ENCODE data around the gene BFAR.
"Not testable (repeated sequence)": the region's sequence is repeated elsewhere in the genome, so short reads cannot be mapped to it uniquely, and the experiment has no call there.

BFAR gene

GRCh38 chr16:14694129-14694528, 61.4 kb downstream of the BFAR start, which contains the start of gene PLA2G10:
Gene PLA2G10 (minus strand): TSS chr16:14694308. CDS start chr16:14694229, 79 bp downstream.
- H3K27ac ChIP-seq (ENCODE audit: insufficient read depth in 1 of 2, low read depth in 1 of 2, low read length in 2 of 2, poor library complexity in 1 of 2, severe bottlenecking in 2 of 2); H3K4me3 ChIP-seq (ENCODE audit: control insufficient read depth in 1 of 7, extremely low read depth in 1 of 7, insufficient read depth in 4 of 7, low read depth in 2 of 7, low read length in 6 of 7); POLR2A ChIA-PET; CTCF ChIA-PET; DNase-seq; H3K27me3 ChIP-seq (replicated peaks in 2 of 5; ENCODE audit: control insufficient read depth in 4 of 5, insufficient read depth in 5 of 5, low read length in 4 of 5); H3K36me3 ChIP-seq (ENCODE audit: control insufficient read depth in 4 of 4, insufficient read depth in 4 of 4, low read length in 3 of 4); H3K9me3 ChIP-seq (ENCODE audit: control extremely low read depth in 1 of 5, control insufficient read depth in 4 of 5, insufficient read depth in 2 of 5, low read depth in 1 of 5, low read length in 4 of 5); H3K4me1 ChIP-seq (ENCODE audit: control extremely low read depth in 1 of 4, control insufficient read depth in 4 of 4, insufficient read depth in 4 of 4, low read length in 3 of 4): not testable (repeated sequence)
- no CpG with 5 or more reads among the region's 28 CpGs for WGBS (ENCODE audit: insufficient coverage)

GRCh38 chr16:14701859-14702258, 69.1 kb downstream of the BFAR start:
- no CpG with 5 or more reads among the region's 7 CpGs for WGBS (ENCODE audit: insufficient coverage)
- POLR2A ChIA-PET; H3K4me1 ChIP-seq (ENCODE audit: control extremely low read depth in 1 of 4, control insufficient read depth in 4 of 4, insufficient read depth in 4 of 4, low read length in 3 of 4); H3K9me3 ChIP-seq (ENCODE audit: control extremely low read depth in 1 of 5, control insufficient read depth in 4 of 5, insufficient read depth in 2 of 5, low read depth in 1 of 5, low read length in 4 of 5); H3K27ac ChIP-seq (ENCODE audit: insufficient read depth in 1 of 2, low read depth in 1 of 2, low read length in 2 of 2, poor library complexity in 1 of 2, severe bottlenecking in 2 of 2); H3K36me3 ChIP-seq (ENCODE audit: control insufficient read depth in 4 of 4, insufficient read depth in 4 of 4, low read length in 3 of 4); DNase-seq; H3K4me3 ChIP-seq (ENCODE audit: control insufficient read depth in 1 of 7, extremely low read depth in 1 of 7, insufficient read depth in 4 of 7, low read depth in 2 of 7, low read length in 6 of 7); H3K27me3 ChIP-seq (replicated peaks in 2 of 5; ENCODE audit: control insufficient read depth in 4 of 5, insufficient read depth in 5 of 5, low read length in 4 of 5); CTCF ChIA-PET: not testable (repeated sequence)

GRCh38 chr16:14702672-14703071, 69.9 kb downstream of the BFAR start:
- POLR2A ChIA-PET; DNase-seq; H3K27ac ChIP-seq (ENCODE audit: insufficient read depth in 1 of 2, low read depth in 1 of 2, low read length in 2 of 2, poor library complexity in 1 of 2, severe bottlenecking in 2 of 2); H3K4me1 ChIP-seq (ENCODE audit: control extremely low read depth in 1 of 4, control insufficient read depth in 4 of 4, insufficient read depth in 4 of 4, low read length in 3 of 4); H3K27me3 ChIP-seq (replicated peaks in 2 of 5; ENCODE audit: control insufficient read depth in 4 of 5, insufficient read depth in 5 of 5, low read length in 4 of 5); H3K36me3 ChIP-seq (ENCODE audit: control insufficient read depth in 4 of 4, insufficient read depth in 4 of 4, low read length in 3 of 4); H3K9me3 ChIP-seq (ENCODE audit: control extremely low read depth in 1 of 5, control insufficient read depth in 4 of 5, insufficient read depth in 2 of 5, low read depth in 1 of 5, low read length in 4 of 5); H3K4me3 ChIP-seq (ENCODE audit: control insufficient read depth in 1 of 7, extremely low read depth in 1 of 7, insufficient read depth in 4 of 7, low read depth in 2 of 7, low read length in 6 of 7); CTCF ChIA-PET: not testable (repeated sequence)
- WGBS (ENCODE audit: insufficient coverage): no CpG with 5 or more reads among the region's 11 CpGs

- H3K27ac ChIP-seq (ENCODE audit: insufficient read depth in 1 of 2, low read depth in 1 of 2, low read length in 2 of 2, poor library complexity in 1 of 2, severe bottlenecking in 2 of 2); H3K4me3 ChIP-seq (ENCODE audit: control insufficient read depth in 1 of 7, extremely low read depth in 1 of 7, insufficient read depth in 4 of 7, low read depth in 2 of 7, low read length in 6 of 7); POLR2A ChIA-PET; H3K36me3 ChIP-seq (ENCODE audit: control insufficient read depth in 4 of 4, insufficient read depth in 4 of 4, low read length in 3 of 4); CTCF ChIA-PET; DNase-seq; H3K4me1 ChIP-seq (ENCODE audit: control extremely low read depth in 1 of 4, control insufficient read depth in 4 of 4, insufficient read depth in 4 of 4, low read length in 3 of 4); H3K27me3 ChIP-seq (replicated peaks in 2 of 5; ENCODE audit: control insufficient read depth in 4 of 5, insufficient read depth in 5 of 5, low read length in 4 of 5); H3K9me3 ChIP-seq (ENCODE audit: control extremely low read depth in 1 of 5, control insufficient read depth in 4 of 5, insufficient read depth in 2 of 5, low read depth in 1 of 5, low read length in 4 of 5): not testable (repeated sequence)
- no CpG with 5 or more reads among the region's 73 CpGs for WGBS (ENCODE audit: insufficient coverage)
Observed at GRCh38 chr16:14703156-14704011, 70.6 kb downstream of the BFAR start, which contains the start of gene NPIPA3. Gene NPIPA3 (plus strand): TSS chr16:14703411. CDS start chr16:14708944, 5,533 bp downstream.

Data from common myeloid progenitor, CD34-positive (primary cell).